ENCODE measurements around the gene ROBO3.

ROBO3 gene

GRCh38 chr11:124829986-124830385 lies 35.2 kb upstream of the ROBO3 start:
- no peak overlapping the region for H3K4me3 ChIP-seq (ENCODE audit: low read depth, low read length)
- peak; percentile 45 for DNase-seq (ENCODE audit: low read depth, low spot score)
- TF ChIP-seq CTCF (IDR thresholded peaks at IDR 0.05; ENCODE audit: low read depth, low read length): no peak
- in situ Hi-C loops (cut with HindIII; ENCODE audit: low sequenced_read_pairs): no loop called here

GRCh38 chr11:124830749-124831148 lies 34.5 kb upstream of the ROBO3 start:
- no peak for TF ChIP-seq CTCF (IDR thresholded peaks at IDR 0.05; ENCODE audit: low read depth, low read length)
- H3K4me3 ChIP-seq (ENCODE audit: low read depth, low read length): no peak overlapping the region
- in situ Hi-C loops (cut with HindIII; ENCODE audit: low sequenced_read_pairs): no loop called here
- no peak for DNase-seq (ENCODE audit: low read depth, low spot score)

- no peak overlapping the region for H3K4me3 ChIP-seq (ENCODE audit: low read depth, low read length)
- no peak for DNase-seq (ENCODE audit: low read depth, low spot score)
- no peak for TF ChIP-seq CTCF (IDR thresholded peaks at IDR 0.05; ENCODE audit: low read depth, low read length)
- in situ Hi-C loops (cut with HindIII; ENCODE audit: low sequenced_read_pairs): no loop called here
Observed at GRCh38 chr11:124831897-124832296, 33.3 kb upstream of the ROBO3 start.

GRCh38 chr11:124832571-124832970 lies 32.7 kb upstream of the ROBO3 start:
- no peak overlapping the region for H3K4me3 ChIP-seq (ENCODE audit: low read depth, low read length)
- in situ Hi-C loops (cut with HindIII; ENCODE audit: low sequenced_read_pairs): no loop called here
- DNase-seq (ENCODE audit: low read depth, low spot score): no peak
- no peak for TF ChIP-seq CTCF (IDR thresholded peaks at IDR 0.05; ENCODE audit: low read depth, low read length)

- DNase-seq (ENCODE audit: low read depth, low spot score): no peak
- TF ChIP-seq CTCF (IDR thresholded peaks at IDR 0.05; ENCODE audit: low read depth, low read length): no peak
- in situ Hi-C loops (cut with HindIII; ENCODE audit: low sequenced_read_pairs): no loop called here
- H3K4me3 ChIP-seq (ENCODE audit: low read depth, low read length): no peak overlapping the region
Observed at GRCh38 chr11:124834526-124835180, 30.6 kb upstream of the ROBO3 start.

GRCh38 chr11:124835918-124836317 lies 29.3 kb upstream of the ROBO3 start:
- in situ Hi-C loops (cut with HindIII; ENCODE audit: low sequenced_read_pairs): no loop called here
- no peak overlapping the region for H3K4me3 ChIP-seq (ENCODE audit: low read depth, low read length)

More at GRCh38 chr11:124835918-124836317, 29.3 kb upstream of the ROBO3 start:
- no peak for TF ChIP-seq CTCF (IDR thresholded peaks at IDR 0.05; ENCODE audit: low read depth, low read length)
- DNase-seq (ENCODE audit: low read depth, low spot score): no peak

Measured in astrocyte of the spinal cord (primary cell).